GM20000 (cell line): ENCODE results near the gene GAPDH.

ENCODE experiments used
- DNase-seq: peaks from one replicate; pipeline ENCODE4 v3.0.0; 2012; ENCODE audit warnings: low spot score
- TF ChIP-seq, protein P1 (sequence below): IDR thresholded peaks from 2 replicates; pipeline ENCODE4 v1.5.1; 2012; ENCODE audit warnings: mild to moderate bottlenecking, control low read depth; ENCODE audit errors: extremely low read depth, missing control alignments

The GAPDH gene

DNA sequence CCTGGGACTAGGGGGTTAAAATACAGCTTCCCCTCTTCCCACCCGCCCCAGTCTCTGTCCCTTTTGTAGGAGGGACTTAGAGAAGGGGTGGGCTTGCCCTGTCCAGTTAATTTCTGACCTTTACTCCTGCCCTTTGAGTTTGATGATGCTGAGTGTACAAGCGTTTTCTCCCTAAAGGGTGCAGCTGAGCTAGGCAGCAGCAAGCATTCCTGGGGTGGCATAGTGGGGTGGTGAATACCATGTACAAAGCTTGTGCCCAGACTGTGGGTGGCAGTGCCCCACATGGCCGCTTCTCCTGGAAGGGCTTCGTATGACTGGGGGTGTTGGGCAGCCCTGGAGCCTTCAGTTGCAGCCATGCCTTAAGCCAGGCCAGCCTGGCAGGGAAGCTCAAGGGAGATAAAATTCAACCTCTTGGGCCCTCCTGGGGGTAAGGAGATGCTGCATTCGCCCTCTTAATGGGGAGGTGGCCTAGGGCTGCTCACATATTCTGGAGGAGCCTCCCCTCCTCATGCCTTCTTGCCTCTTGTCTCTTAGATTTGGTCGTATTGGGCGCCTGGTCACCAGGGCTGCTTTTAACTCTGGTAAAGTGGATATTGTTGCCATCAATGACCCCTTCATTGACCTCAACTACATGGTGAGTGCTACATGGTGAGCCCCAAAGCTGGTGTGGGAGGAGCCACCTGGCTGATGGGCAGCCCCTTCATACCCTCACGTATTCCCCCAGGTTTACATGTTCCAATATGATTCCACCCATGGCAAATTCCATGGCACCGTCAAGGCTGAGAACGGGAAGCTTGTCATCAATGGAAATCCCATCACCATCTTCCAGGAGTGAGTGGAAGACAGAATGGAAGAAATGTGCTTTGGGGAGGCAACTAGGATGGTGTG is 1.9 kb downstream of the GAPDH start:
- TF ChIP-seq, protein P1, sequence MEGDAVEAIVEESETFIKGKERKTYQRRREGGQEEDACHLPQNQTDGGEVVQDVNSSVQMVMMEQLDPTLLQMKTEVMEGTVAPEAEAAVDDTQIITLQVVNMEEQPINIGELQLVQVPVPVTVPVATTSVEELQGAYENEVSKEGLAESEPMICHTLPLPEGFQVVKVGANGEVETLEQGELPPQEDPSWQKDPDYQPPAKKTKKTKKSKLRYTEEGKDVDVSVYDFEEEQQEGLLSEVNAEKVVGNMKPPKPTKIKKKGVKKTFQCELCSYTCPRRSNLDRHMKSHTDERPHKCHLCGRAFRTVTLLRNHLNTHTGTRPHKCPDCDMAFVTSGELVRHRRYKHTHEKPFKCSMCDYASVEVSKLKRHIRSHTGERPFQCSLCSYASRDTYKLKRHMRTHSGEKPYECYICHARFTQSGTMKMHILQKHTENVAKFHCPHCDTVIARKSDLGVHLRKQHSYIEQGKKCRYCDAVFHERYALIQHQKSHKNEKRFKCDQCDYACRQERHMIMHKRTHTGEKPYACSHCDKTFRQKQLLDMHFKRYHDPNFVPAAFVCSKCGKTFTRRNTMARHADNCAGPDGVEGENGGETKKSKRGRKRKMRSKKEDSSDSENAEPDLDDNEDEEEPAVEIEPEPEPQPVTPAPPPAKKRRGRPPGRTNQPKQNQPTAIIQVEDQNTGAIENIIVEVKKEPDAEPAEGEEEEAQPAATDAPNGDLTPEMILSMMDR = no peak
- DNase-seq = no peak

DNA sequence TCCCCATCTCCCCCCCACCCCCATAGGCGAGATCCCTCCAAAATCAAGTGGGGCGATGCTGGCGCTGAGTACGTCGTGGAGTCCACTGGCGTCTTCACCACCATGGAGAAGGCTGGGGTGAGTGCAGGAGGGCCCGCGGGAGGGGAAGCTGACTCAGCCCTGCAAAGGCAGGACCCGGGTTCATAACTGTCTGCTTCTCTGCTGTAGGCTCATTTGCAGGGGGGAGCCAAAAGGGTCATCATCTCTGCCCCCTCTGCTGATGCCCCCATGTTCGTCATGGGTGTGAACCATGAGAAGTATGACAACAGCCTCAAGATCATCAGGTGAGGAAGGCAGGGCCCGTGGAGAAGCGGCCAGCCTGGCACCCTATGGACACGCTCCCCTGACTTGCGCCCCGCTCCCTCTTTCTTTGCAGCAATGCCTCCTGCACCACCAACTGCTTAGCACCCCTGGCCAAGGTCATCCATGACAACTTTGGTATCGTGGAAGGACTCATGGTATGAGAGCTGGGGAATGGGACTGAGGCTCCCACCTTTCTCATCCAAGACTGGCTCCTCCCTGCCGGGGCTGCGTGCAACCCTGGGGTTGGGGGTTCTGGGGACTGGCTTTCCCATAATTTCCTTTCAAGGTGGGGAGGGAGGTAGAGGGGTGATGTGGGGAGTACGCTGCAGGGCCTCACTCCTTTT is 2.7 kb downstream of the GAPDH start:
- DNase-seq = no peak
- TF ChIP-seq, protein P1 = no peak

DNA sequence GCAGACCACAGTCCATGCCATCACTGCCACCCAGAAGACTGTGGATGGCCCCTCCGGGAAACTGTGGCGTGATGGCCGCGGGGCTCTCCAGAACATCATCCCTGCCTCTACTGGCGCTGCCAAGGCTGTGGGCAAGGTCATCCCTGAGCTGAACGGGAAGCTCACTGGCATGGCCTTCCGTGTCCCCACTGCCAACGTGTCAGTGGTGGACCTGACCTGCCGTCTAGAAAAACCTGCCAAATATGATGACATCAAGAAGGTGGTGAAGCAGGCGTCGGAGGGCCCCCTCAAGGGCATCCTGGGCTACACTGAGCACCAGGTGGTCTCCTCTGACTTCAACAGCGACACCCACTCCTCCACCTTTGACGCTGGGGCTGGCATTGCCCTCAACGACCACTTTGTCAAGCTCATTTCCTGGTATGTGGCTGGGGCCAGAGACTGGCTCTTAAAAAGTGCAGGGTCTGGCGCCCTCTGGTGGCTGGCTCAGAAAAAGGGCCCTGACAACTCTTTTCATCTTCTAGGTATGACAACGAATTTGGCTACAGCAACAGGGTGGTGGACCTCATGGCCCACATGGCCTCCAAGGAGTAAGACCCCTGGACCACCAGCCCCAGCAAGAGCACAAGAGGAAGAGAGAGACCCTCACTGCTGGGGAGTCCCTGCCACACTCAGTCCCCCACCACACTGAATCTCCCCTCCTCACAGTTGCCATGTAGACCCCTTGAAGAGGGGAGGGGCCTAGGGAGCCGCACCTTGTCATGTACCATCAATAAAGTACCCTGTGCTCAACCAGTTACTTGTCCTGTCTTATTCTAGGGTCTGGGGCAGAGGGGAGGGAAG is 3.5 kb downstream of the GAPDH start:
- DNase-seq = peak; percentile 70
- TF ChIP-seq, protein P1 = peak; percentile 82

DNA sequence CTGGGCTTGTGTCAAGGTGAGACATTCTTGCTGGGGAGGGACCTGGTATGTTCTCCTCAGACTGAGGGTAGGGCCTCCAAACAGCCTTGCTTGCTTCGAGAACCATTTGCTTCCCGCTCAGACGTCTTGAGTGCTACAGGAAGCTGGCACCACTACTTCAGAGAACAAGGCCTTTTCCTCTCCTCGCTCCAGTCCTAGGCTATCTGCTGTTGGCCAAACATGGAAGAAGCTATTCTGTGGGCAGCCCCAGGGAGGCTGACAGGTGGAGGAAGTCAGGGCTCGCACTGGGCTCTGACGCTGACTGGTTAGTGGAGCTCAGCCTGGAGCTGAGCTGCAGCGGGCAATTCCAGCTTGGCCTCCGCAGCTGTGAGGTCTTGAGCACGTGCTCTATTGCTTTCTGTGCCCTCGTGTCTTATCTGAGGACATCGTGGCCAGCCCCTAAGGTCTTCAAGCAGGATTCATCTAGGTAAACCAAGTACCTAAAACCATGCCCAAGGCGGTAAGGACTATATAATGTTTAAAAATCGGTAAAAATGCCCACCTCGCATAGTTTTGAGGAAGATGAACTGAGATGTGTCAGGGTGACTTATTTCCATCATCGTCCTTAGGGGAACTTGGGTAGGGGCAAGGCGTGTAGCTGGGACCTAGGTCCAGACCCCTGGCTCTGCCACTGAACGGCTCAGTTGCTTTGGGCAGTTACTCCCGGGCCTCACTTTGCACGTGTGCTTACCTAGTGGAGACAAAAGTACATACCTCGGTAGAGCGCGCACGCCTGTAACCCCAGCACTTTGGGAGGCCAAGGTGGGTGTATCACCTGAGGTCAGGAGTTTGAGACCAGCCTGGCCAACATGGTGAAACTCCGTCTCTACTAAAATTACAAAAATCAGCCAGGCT is 4.3 kb downstream of the GAPDH start:
- TF ChIP-seq, protein P1 = no peak

DNA sequence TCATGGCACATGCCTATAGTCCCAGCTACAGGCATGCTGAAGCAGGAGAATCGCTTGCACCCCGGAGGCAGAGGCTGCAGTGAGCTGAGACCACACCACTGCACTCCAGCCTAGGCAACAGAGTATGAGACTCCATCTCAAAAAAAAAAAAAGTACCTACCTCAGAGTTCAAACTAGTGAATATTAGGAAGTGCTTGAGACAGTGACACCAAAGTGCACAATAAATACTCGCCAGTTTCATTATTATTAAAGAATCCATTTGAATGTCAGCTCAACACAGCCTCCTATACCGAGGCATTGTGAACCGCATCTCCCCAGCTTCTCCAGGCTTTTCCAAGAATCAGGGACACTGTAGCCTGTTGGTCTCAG is 5.0 kb downstream of the GAPDH start:
- no peak for DNase-seq

More for the DNA sequence above, 4.3 kb downstream of the GAPDH start:
- DNase-seq = peak; percentile 33

DNA sequence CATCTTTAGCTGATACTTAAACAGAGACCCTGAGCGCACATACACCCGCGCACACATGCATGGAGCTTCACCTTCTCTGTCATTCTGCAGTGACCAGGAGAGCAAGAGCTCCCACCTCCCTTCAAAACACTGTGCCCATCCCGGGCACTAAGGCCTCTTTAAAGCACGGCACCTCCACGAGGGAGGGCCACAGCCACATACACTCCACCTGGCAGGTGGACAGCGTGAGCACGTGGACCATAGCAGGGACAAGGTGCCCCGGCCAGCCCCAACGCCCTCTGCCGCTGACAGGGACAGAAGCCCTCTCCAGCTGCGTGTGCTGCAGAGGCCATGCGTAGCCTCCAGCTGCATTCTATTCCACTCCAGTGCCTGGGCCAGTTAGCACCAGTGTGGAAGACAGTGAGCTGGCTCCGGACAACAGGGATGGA is 5.4 kb downstream of the GAPDH start:
- no peak for DNase-seq
- TF ChIP-seq, protein P1 = no peak

More for the DNA sequence above, 5.0 kb downstream of the GAPDH start:
- TF ChIP-seq, protein P1 = no peak
